Prostate gland (tissue), 2 donors: ENCODE results near the gene KCNV2. TPM values are rescaled to one million over a fixed set of nuclear protein-coding genes. Genes with fewer than 3 reads are reported as not detected.

Source experiments
- DNase-seq: peaks from one replicate; pipeline ENCODE4 v3.0.0-alpha.2; 2019; ENCODE audit warnings: low spot score
- H3K27ac ChIP-seq, 2 donors: fragments of 200-600 bp; sonication (generic); 2 replicates each; pipeline ENCODE4 v1.5.1; 2017 to 2019
- H3K27me3 ChIP-seq: fragments of 200-600 bp; sonication (generic); replicated peaks from 2 replicates; pipeline ENCODE4 v1.5.1; 2019; ENCODE audit not compliant: insufficient read depth
- H3K36me3 ChIP-seq, 2 donors: fragments of 200-600 bp; sonication (generic); 1 replicate in 1 of 2; 2 replicates in 1 of 2; pipeline versions ENCODE4 v1.5.1 to v1.8.1; 2017 to 2019
- H3K4me1 ChIP-seq: fragments of 200-600 bp; sonication (generic); replicated peaks from 2 replicates; pipeline ENCODE4 v1.5.1; 2019
- H3K4me3 ChIP-seq, 2 donors: fragments of 200-600 bp; sonication (generic); 2 replicates each; pipeline ENCODE4 v1.5.1; 2017 to 2019
- H3K9me3 ChIP-seq: fragments of 200-600 bp; sonication (generic); 2 replicates; pipeline ENCODE4 v1.5.1; 2017
- POLR2A ChIP-seq: fragments of 450-650 bp; IDR thresholded peaks from one replicate; pipeline ENCODE4 v1.6.1; 2016; ENCODE audit warnings: antibody characterized with exemption, mild to moderate bottlenecking
- POLR2AphosphoS5 ChIP-seq: sonication (generic); formaldehyde crosslinking; IDR thresholded peaks from one replicate; pipeline ENCODE4 v1.6.1; 2017; ENCODE audit warnings: antibody characterized with exemption
- WGBS: methylation state at CpG from one replicate; pipeline ENCODE4 v1.1.5; 2018; 5-methylcytosine and 5-hydroxymethylcytosine counted together
- intact Hi-C: fragments of 100-400 bp; cut with DNase I; formaldehyde crosslinking; loops from one replicate; pipeline ENCODE4 v1.14.2; 2022
- total RNA-seq, 2 donors: library from RNA; depleted of rRNA; stranded (reverse); fragments of >200 nt; gene quantifications; one replicate each; pipeline ENCODE4 v1.1.0, GENCODE V29; 2016
- TF ChIP-seq, protein P1 (sequence below), 4 experiments: fragments of 200-600 bp in 2 of 4; fragments of 450-650 bp in 2 of 4; sonication (generic) in 2 of 4; IDR thresholded peaks; 1 replicate in 3 of 4; 2 replicates in 1 of 4; pipeline ENCODE4 v1.5.1; 2016 to 2019; ENCODE audit warnings: antibody characterized with exemption in 4 of 4, mild to moderate bottlenecking in 2 of 4, moderate library complexity in 2 of 4

The KCNV2 gene
- total RNA-seq, 2 donors from 2014 or later, result 1.4 TPM; not detected in 1

GRCh38 chr9:2749485-2749884 is 32.2 kb downstream of the KCNV2 start:
- no peak for TF ChIP-seq POLR2AphosphoS5
- TF ChIP-seq, protein P1, sequence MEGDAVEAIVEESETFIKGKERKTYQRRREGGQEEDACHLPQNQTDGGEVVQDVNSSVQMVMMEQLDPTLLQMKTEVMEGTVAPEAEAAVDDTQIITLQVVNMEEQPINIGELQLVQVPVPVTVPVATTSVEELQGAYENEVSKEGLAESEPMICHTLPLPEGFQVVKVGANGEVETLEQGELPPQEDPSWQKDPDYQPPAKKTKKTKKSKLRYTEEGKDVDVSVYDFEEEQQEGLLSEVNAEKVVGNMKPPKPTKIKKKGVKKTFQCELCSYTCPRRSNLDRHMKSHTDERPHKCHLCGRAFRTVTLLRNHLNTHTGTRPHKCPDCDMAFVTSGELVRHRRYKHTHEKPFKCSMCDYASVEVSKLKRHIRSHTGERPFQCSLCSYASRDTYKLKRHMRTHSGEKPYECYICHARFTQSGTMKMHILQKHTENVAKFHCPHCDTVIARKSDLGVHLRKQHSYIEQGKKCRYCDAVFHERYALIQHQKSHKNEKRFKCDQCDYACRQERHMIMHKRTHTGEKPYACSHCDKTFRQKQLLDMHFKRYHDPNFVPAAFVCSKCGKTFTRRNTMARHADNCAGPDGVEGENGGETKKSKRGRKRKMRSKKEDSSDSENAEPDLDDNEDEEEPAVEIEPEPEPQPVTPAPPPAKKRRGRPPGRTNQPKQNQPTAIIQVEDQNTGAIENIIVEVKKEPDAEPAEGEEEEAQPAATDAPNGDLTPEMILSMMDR (IDR thresholded peaks at IDR 0.05), result no peak
- TF ChIP-seq POLR2A, result no peak
- no peaks in the 10 kb centered on the region for H3K4me1 ChIP-seq
- H3K27me3 ChIP-seq, result no peaks in the 10 kb centered on the region
- no peak overlapping the region for H3K27ac ChIP-seq
- H3K9me3 ChIP-seq, result no peaks in the 10 kb centered on the region
- intact Hi-C loops, result no loop called here
- no peak overlapping the region for H3K4me3 ChIP-seq
- WGBS, result 96% methylated on average over 2 of the region's 2 CpGs
- no peaks in the 10 kb centered on the region for H3K36me3 ChIP-seq
- no peak for DNase-seq

GRCh38 chr9:2755285-2755684 is 38.0 kb downstream of the KCNV2 start:
- no peak for DNase-seq
- Histone ChIP-seq H3K4me1 (no peaks in the 10 kb centered on the region), H3K4me3 (no peak overlapping the region), H3K27ac (no peak overlapping the region), H3K27me3 (no peaks in the 10 kb centered on the region), H3K9me3 (no peaks in the 10 kb centered on the region), H3K36me3 (no peaks in the 10 kb centered on the region)
- 85% methylated on average over 1 of the region's 1 CpG for whole genome bisulfite sequencing
- TF ChIP-seq POLR2A, result no peak
- no peak for TF ChIP-seq POLR2AphosphoS5
- TF ChIP-seq, protein P1 (IDR thresholded peaks at IDR 0.05), result no peak
- intact Hi-C loops, result no loop called here

DNA sequence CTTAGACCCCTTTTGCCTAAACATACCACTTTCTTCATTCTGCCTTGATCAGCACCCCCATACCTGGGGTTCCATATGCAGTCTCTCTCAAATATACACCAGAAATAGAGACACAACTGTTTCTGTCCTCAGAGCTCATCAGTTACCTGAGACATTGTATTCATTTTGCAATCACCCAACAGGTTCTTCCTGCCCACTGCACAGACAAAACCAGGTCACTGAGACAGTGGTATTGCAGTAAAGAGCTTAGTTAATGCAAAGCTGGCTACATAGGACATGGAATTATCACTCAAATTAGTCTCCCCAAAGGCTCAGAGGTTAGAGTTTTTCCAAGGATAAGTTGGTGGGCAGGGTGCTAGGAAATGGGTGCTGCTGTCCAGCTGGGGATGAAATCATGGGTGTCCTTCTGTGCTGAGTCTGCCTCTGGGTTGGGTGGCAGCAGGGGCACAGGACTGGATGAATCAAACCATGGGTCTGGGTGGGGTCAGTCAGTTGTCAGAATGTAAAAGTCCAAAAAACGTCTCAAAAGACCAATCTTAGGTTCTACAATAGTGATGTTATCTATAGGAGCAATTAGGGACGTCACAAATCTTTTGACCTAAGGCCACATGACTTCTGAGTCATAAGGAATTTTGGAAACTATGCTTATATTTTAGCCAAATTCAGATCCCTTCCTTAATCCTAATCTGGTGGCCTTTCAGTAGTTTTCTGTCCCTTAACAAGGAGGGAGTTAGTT is 41.0 kb downstream of the KCNV2 start:
- Histone ChIP-seq H3K4me3 (no peak overlapping the region), H3K9me3 (no peaks in the 10 kb centered on the region), H3K36me3 (no peaks in the 10 kb centered on the region), H3K27ac (no peak overlapping the region), H3K4me1 (no peaks in the 10 kb centered on the region), H3K27me3 (no peaks in the 10 kb centered on the region)
- intact Hi-C loops, result no loop called here
- no peak for DNase-seq
- 64% methylated on average over 2 of the region's 2 CpGs for WGBS
- TF ChIP-seq, protein P1 (IDR thresholded peaks at IDR 0.05), result no peak
- no peak for TF ChIP-seq POLR2A
- TF ChIP-seq POLR2AphosphoS5, result no peak

GRCh38 chr9:2758898-2759510 is 41.7 kb downstream of the KCNV2 start:
- Histone ChIP-seq H3K4me1 (no peaks in the 10 kb centered on the region), H3K4me3 (no peak overlapping the region), H3K36me3 (no peaks in the 10 kb centered on the region), H3K9me3 (no peaks in the 10 kb centered on the region), H3K27ac (no peak overlapping the region), H3K27me3 (no peaks in the 10 kb centered on the region)
- TF ChIP-seq, protein P1 (IDR thresholded peaks at IDR 0.05), result no peak
- TF ChIP-seq POLR2A, result no peak
- no peak for TF ChIP-seq POLR2AphosphoS5
- intact Hi-C loops, result no loop called here
- DNase-seq, result no peak
- WGBS, result 29% methylated on average over 1 of the region's 1 CpG

DNA sequence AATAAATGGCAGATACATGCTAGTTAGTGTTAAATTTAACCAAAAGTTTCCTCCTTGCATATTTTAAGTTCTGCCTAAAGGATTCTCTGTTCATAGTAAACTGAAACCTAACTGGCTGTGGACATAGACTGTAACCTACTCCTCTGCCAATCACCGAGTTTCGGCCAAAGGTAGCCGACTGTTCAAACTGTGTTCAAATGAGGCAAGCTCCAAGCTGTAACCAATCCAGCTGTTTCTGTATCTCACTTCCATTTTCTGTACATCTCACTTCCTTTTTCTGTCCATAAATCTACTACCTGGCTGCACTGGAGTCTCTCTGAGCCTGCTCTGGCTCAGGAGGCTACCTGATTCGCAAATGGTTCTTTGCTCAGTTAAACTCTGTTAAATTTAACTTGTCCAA is 44.1 kb downstream of the KCNV2 start:
- Histone ChIP-seq H3K36me3 (no peaks in the 10 kb centered on the region), H3K9me3 (no peaks in the 10 kb centered on the region), H3K27me3 (no peaks in the 10 kb centered on the region), H3K4me3 (no peak overlapping the region), H3K27ac (no peak overlapping the region), H3K4me1 (no peaks in the 10 kb centered on the region)
- intact Hi-C loops, result no loop called here
- 96% methylated on average over 4 of the region's 4 CpGs for WGBS
- no peak for DNase-seq
- no peak for TF ChIP-seq POLR2AphosphoS5
- no peak for TF ChIP-seq POLR2A
- TF ChIP-seq, protein P1 (IDR thresholded peaks at IDR 0.05), result no peak
